ENCODE measurements around the gene PDCD10.

DNA sequence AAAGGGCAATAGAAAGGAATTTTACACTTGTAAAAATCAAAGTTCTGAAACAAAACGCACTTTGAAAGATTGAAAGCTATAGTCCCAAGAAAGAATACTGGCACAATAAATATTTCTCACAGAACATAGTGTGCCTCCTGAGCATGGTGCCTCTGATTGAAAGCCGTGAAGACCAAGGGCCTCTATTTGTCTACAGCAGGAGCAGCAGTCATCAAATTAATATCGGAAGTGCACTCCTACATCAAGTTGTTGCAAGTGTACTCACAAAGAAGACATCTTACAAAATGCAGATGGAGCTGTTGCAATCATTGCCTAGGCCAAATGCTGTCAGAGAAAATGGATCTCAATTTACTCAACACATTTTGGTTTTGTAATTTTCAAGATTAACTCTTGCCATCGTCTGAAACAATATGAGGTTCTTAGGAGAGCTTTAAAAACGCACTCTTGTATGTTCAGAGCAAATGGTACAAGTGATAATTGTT is 71.7 kb downstream of the PDCD10 start:
- TF ChIP-seq, protein P1, sequence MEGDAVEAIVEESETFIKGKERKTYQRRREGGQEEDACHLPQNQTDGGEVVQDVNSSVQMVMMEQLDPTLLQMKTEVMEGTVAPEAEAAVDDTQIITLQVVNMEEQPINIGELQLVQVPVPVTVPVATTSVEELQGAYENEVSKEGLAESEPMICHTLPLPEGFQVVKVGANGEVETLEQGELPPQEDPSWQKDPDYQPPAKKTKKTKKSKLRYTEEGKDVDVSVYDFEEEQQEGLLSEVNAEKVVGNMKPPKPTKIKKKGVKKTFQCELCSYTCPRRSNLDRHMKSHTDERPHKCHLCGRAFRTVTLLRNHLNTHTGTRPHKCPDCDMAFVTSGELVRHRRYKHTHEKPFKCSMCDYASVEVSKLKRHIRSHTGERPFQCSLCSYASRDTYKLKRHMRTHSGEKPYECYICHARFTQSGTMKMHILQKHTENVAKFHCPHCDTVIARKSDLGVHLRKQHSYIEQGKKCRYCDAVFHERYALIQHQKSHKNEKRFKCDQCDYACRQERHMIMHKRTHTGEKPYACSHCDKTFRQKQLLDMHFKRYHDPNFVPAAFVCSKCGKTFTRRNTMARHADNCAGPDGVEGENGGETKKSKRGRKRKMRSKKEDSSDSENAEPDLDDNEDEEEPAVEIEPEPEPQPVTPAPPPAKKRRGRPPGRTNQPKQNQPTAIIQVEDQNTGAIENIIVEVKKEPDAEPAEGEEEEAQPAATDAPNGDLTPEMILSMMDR (IDR thresholded peaks at IDR 0.05), result no peak
- TF ChIP-seq POLR2AphosphoS5 (IDR thresholded peaks at IDR 0.05) (no peak), POLR2A (IDR thresholded peaks at IDR 0.05) (no peak)
